ENCODE results near the gene COQ6.
"Not testable (repeated sequence)": the region's sequence is repeated elsewhere in the genome, so short reads cannot be mapped to it uniquely, and the experiment has no call there.

Gene COQ6

DNA sequence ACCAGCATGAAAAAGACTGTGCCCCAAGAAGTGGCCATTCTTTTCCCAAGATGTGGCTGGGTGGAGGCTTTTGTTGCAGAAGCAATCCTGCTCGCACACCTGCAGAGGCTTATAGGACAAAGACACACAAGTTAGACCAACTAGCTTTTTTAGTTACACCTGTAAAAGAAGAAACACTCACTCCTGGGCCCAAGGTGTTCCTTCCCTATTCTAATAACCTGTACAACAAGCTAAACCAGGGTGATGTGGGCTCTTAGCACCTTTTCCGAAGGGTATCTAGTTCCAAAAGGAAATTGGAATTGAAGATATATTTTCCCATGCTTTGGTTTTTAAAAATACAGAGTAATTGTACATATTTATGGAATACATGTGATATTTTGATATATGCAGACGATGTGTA, 38.0 kb downstream of the COQ6 start:
- no peak for DNase-seq (ENCODE audit: low read depth in 2 of 2)

DNA sequence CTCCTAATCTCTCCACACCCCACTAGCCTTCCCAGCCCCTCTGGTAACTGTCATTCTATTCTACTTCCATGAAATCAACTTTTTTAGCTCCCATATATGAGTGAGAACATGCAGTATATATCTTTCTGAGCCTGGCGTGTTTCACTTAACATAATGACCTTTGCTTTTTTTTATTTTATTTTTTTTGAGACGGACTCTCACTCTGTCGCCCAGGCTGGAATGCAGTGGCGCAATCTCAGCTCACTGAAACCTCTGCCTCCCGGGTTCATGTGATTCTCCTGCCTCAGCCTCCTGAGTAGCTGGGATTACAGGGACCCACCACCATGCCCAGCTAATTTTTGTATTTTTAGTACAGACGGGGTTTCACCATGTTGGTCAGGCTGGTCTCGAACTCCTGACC, 38.6 kb downstream of the COQ6 start:
- DNase-seq (ENCODE audit: low read depth in 2 of 2) = not testable (repeated sequence)

DNA sequence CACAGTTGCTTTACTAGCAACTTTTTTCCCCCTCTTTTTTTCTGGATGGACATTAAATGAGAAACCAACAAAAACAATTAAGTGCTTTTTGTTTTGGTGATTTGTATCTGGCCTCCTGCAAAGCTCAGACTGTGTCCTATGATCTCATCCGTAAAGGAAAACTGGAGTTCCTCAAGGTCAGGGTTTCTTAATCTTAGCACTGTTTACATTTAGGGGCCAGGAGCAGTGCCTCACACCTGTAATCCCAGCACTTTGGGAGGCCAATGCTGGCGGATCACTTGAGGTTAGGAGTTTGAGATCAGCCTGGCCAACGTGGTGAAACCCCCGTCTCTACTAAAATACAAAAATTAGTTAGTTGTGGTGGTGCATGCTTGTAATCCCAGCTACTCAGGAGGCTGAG, 41.0 kb downstream of the COQ6 start:
- no peak for DNase-seq (ENCODE audit: low read depth in 2 of 2)

DNA sequence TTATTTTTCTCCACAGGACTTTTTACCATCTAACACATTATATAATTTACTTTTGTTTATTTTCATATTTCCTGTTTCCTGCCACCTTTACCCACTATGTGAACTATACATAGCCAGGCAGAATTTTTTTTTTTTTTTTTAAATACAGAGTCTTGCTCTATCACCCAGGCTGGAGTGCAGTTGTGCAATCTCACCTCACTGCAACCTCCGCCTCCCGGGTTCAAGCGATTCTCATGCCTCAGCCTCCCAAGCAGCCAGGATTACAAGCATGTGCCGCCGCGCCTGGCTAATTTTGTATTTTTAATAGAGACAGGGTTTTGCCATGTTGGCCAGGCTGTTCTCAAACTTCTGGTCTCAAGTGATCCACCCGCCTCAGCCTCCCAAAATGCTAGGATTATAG, 44.8 kb downstream of the COQ6 start:
- not testable (repeated sequence) for DNase-seq (ENCODE audit: low read depth in 2 of 2)

DNA sequence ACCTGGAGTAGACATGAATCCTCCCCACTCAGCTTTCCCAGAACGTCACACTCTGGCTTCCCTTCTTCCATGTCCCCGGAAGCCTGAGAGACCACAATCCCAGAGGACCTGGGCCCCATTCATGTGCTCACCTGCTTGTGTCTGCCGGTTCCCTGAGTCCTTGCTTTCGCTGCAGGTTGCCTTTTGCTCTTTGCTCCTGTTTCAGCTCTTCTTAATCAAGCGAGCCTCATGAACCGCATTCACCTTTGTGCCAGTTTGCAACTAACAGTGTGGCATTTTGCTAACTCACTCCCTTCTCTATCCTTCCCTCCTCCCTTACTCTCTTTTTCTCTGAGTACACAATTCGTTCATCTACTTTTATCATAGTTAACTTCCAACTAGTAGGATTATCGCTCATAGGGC, 45.9 kb downstream of the COQ6 start:
- DNase-seq (ENCODE audit: low read depth in 2 of 2) = no peak

DNA sequence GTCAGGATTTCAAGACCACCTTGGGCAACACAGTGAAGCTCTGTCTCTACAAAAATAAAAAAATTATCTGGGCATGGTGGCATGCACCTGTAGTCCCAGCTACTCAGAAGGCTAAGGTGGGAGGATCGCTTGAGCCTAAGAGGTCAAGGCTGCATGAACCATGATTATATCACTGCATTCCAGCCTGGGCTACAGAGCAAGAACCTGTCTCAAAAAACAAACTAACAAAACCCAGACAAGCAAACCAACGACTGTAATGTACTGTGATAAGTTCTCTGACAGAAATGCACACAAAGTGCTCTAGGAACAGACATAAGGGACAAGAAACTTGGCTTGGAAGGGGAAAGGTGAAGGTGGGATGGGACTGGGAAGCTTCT, 46.6 kb downstream of the COQ6 start:
- no peak for DNase-seq (ENCODE audit: low read depth in 2 of 2)

DNA sequence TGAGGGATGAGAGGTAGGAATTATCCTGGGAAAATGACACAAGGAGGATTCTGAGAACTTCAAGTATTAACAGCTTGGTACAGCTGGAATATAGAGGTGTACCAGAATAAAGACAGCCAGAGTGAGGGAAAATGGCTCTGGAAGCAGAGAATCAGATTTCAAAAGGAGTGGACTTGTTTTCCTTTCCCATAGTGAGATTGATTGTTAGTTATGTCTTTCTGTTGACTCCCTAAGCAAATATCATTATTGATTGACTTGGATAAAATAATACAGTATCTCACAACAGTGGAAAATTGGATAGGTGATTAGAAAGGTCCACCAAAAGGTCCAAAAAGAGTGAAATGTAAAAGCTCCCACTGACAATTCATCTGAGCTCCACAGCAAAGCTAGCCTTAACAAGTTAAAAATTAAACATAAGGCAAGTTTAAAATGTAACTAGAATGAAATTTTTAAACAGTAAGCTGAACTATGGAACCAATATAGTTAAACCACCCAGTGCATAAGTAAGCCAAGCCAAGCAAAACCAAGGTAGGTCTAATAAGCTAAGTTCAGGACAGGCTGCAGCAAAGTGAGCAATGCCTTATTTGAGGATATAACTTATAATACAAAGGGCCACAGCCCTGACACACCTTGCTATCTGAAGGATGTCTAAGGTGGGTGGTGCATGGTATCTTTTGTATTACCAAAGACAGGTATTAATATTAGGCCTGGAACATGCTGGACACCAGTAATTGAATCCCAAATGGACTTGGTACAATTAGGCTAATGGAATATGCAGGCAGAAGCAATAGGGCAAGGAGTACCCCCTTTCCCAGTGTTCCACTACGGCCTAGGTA, 47.2 kb downstream of the COQ6 start:
- no peak for DNase-seq (ENCODE audit: low read depth in 2 of 2)

DNA sequence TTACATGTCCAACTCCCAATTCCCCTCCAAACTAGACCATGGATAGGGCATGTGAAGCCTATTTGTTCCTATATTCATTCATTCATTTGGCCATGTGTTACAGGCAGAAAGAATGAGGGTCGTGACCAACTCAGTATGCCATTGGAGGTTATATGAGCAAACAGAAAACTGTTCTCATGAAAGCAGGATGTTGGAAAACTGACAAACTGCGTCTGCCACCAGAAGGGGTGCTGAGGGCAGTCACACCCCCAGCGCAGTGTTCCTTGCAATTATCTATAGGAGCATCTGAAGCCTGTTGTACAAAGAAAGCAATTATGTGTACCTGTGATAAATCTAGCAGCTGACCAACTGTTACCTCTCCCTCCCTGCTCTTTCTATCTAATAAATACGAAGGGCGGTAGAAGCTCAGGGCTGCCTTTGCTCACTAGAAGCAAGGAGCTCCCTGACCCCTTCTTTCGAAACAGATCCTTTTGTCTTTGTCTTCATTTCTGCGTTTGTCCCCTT, 47.9 kb downstream of the COQ6 start:
- DNase-seq (ENCODE audit: low read depth in 2 of 2) = no peak

DNA sequence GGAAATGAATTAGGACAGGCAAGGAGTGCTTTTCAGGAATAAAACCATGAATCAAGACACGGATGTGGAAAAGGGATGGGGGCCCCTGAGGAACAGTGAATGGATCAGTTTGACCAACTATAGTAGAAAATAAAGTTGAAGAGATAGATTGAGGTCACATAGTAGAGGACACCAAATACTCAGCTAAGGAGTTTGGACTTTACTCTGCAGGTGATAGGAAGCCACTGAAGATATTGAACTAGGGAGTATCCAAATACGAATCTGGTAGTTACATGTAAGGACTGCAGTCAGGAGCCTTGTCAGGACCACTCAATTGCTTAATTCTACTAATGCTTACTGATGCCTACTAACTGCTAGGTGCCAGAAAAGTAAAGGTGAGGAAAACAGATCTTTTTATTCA, 48.6 kb downstream of the COQ6 start:
- no peak for DNase-seq (ENCODE audit: low read depth in 2 of 2)

DNA sequence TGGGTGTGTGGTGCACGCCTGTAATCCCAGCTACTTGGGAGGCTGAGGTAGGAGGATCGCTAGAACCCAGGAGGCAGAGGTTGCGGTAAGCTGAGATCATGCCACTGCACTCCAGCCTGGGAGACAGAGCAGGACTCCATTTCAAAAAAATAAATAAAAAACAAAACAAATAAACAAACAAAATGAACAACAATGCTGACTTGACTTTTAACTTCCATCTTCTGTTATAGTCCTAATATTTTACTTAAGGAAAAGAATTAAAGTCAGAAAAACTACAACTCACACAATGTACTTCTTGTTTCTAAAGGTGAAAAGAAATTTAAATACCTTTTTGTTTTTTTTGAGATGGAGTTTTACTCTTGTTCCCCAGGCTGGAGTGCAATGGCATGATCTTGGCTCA, 55.6 kb downstream of the COQ6 start:
- not testable (repeated sequence) for DNase-seq (ENCODE audit: low read depth in 2 of 2)

DNA sequence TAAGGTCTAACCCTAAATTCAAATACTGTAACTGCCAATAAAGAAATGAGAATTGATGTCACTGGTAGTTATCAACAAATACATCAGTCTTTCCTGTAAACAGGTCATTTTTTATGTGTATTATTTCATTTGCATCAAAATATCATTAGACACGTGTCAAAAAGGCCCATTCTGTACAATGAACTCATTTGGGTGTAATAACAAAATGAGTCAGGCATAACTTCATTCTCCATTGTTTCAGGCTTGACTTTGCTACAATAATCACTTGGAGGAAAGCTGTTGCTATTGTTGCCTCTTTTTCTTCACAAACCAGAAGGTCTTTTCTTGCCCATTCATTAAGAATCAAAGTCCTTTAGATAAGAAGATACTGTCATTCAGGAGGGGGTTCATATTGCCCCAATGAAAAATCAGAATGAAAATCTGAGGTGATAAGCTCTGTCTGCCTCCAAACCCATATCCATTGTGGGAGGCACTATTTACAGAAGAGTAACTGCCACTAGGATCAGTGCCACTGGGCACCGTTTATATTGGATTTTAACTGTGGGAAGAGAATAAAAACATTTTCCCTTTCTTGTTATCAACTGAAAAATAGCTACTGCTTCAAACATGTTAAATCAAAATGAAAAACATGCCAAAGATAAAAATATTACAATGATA, 58.9 kb downstream of the COQ6 start:
- DNase-seq (ENCODE audit: low read depth in 2 of 2) = no peak
